Kidney epithelial cell (primary cell): Measurements from ENCODE around the gene SCG2. TPM values are rescaled to one million over a fixed set of nuclear protein-coding genes. Genes with fewer than 3 reads are reported as not detected.

Experiments
- DNase-seq: peaks from one replicate; pipeline ENCODE4 v3.0.0-alpha.2; 2010; ENCODE audit warnings: low read depth
- H3K27me3 ChIP-seq: 2 replicates; pipeline ENCODE4 v1.6.0; 2011; ENCODE audit warnings: low read length; ENCODE audit not compliant: control insufficient read depth, insufficient read depth
- H3K36me3 ChIP-seq: 2 replicates; pipeline ENCODE4 v1.5.1; 2011; ENCODE audit warnings: low read length; ENCODE audit not compliant: control insufficient read depth, insufficient read depth
- H3K4me3 ChIP-seq: 2 replicates; pipeline ENCODE4 v1.5.1; 2011; ENCODE audit warnings: low read depth, mild to moderate bottlenecking, control low read depth, low read length
- total RNA-seq: library from RNA; depleted of rRNA; stranded (reverse); fragments of >200 nt; gene quantifications from 2 replicates; pipeline ENCODE4 v1.2.3, GENCODE V29; 2015
- TF ChIP-seq, protein P1 (sequence below): IDR thresholded peaks from 2 replicates; pipeline ENCODE4 v1.5.1; 2011; ENCODE audit warnings: mild to moderate bottlenecking, moderate library complexity, low read length, control low read depth, inconsistent platforms; ENCODE audit not compliant: insufficient read depth, poor library complexity, severe bottlenecking

Gene SCG2
- total RNA-seq, 1 donor from 2014 or later, result 0.08 TPM

DNA sequence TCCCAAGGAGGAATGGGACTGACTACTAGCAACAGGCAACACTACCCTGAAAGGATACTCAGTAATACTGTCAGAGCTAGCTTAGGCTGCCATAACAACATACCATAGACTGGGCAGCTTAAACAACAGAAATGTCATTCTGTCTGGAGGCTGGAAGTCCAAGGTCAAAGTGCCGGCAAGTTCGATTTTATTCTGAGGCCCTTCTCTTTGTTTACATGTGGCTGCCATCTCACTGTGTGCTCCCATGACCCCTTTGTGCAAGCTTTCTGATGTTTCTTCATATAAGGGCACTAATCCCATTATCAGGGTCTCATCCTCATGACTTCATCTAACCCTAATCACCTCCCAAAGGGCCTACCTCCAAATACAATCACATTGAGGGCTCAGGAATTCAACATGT, 30.7 kb upstream of the SCG2 start:
- no peak for DNase-seq
- TF ChIP-seq, protein P1, sequence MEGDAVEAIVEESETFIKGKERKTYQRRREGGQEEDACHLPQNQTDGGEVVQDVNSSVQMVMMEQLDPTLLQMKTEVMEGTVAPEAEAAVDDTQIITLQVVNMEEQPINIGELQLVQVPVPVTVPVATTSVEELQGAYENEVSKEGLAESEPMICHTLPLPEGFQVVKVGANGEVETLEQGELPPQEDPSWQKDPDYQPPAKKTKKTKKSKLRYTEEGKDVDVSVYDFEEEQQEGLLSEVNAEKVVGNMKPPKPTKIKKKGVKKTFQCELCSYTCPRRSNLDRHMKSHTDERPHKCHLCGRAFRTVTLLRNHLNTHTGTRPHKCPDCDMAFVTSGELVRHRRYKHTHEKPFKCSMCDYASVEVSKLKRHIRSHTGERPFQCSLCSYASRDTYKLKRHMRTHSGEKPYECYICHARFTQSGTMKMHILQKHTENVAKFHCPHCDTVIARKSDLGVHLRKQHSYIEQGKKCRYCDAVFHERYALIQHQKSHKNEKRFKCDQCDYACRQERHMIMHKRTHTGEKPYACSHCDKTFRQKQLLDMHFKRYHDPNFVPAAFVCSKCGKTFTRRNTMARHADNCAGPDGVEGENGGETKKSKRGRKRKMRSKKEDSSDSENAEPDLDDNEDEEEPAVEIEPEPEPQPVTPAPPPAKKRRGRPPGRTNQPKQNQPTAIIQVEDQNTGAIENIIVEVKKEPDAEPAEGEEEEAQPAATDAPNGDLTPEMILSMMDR, result no peak
- Histone ChIP-seq H3K4me3 (no peak overlapping the region), H3K36me3 (no peaks in the 10 kb centered on the region), H3K27me3 (no peaks in the 10 kb centered on the region)

DNA sequence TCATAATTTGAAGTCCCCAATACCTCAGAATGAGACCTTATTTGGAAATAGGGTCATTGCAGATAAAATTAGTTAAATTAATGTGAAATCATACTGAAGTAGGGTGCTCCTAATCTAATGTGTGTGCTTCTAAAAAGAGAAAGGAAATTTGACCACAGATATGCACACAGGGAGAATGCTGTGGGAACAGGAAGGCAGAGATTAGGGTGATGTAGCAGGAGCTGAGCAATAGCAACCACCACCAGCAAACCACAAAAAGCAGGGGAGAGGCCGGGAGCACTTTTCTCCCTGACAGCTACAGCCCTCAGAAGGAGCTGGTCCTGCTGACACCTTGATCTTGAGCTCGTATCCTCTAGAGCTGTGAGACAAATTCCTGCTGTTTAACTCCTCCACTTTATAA, 24.6 kb upstream of the SCG2 start:
- H3K4me3 ChIP-seq, result no peak overlapping the region
- no peaks in the 10 kb centered on the region for H3K36me3 ChIP-seq
- no peaks in the 10 kb centered on the region for H3K27me3 ChIP-seq
- DNase-seq, result no peak
- TF ChIP-seq, protein P1, result no peak

DNA sequence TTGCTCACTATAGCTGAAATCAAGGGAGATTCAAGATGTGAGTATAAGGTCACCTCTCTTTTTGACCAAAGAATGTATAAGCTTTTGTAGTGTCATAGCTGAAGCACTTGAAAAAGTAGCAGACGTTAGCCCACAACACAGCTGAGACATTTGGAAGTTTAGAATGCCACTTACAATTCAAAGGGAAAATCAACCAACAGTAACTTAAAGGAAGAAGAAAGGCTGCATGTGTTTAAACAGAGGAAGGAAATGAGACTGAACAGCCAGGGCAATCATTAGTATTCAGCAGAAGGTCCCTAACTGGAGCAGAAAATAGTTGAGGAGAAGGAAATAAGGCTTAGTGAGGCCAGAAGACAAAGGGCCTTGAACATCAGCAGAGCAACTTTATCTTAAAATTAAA, 23.5 kb upstream of the SCG2 start:
- no peaks in the 10 kb centered on the region for H3K27me3 ChIP-seq
- H3K4me3 ChIP-seq, result no peak overlapping the region
- DNase-seq, result no peak
- TF ChIP-seq, protein P1, result no peak
- no peaks in the 10 kb centered on the region for H3K36me3 ChIP-seq

DNA sequence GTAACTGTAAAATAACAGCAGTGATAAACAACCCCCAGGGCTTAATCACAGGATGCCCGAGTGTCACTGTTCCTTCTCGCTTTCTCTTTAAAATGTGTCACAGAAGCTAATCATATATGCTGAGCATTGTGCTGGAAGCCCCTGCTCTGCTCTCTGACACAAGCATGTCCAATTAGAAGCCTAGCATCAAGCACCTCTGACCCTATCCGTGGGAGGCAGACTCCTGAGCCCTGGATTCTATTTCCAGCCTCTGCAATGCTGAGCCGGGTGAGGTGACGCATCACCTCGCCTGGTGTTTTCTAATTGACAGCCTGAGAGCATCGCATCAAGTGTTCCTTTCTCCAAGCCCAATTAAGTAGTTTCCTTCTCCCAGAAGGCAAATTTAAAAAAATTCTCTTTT, 19.7 kb upstream of the SCG2 start:
- H3K4me3 ChIP-seq, result no peak overlapping the region
- TF ChIP-seq, protein P1, result no peak
- H3K36me3 ChIP-seq, result no peaks in the 10 kb centered on the region
- H3K27me3 ChIP-seq, result no peaks in the 10 kb centered on the region
- DNase-seq, result no peak

DNA sequence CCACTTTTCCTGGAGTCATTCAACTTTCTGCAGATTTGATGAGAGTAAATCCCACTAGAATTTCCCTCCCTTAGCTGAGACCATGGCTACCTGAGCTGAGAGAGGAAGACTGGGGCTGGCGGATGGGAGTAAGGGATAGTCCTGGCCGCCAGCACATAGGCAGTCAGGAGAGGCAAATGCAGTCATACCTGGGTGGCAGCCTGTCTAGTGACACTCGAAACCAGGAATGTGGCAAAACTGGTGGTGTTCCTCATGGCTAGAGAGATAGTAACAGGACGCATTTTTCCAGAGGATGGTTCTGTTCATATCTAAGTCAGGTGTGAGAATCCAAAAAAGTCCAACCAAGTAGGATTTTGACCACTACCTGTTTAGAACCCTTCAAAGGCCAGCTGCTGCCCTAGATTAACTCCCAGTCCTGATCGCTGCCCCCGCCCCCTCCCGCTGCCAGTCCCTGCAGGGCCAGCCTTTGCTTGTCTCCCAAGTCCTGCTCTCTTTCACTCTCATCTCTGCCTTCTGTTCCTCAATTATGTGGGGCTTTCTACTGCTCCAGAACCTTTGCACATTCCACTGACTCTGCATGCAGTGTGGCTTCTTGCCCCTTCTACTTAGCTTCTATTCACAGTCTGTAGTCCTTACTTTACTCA, 17.4 kb upstream of the SCG2 start:
- no peak for DNase-seq
- Histone ChIP-seq H3K27me3 (no peaks in the 10 kb centered on the region), H3K36me3 (no peaks in the 10 kb centered on the region), H3K4me3 (no peak overlapping the region)
- TF ChIP-seq, protein P1, result no peak
